HepG2 (cell line): ENCODE measurements around the gene FAM221A. TPM values are rescaled to one million over a fixed set of nuclear protein-coding genes. Genes with fewer than 3 reads are reported as not detected.

Source experiments
- POGZ ChIP-seq: sonication (generic); formaldehyde crosslinking; IDR thresholded peaks from 2 replicates; pipeline ENCODE4 v1.4.0; 2020; ENCODE audit warnings: mild to moderate bottlenecking, missing genetic modification reagents
- ZHX1 ChIP-seq: sonication (generic); formaldehyde crosslinking; IDR thresholded peaks from 2 replicates; pipeline ENCODE4 v1.8.1; 2022; ENCODE audit warnings: low read depth, mild to moderate bottlenecking, missing genetic modification reagents
- ZNF407 ChIP-seq: sonication (generic); formaldehyde crosslinking; IDR thresholded peaks from one replicate; pipeline ENCODE4 v1.5.1; 2020; ENCODE audit warnings: mild to moderate bottlenecking, missing genetic modification reagents; ENCODE audit errors: not compliant biosample characterization
- polyA plus RNA-seq, 8 experiments: library from polyadenylated mRNA; depleted of rRNA in 3 of 8; stranded (reverse) in 7 of 8; unstranded in 1 of 8; fragments of >200 nt; fragmentation: Illumina TruSeq in 4 of 8; extraction: Trizol in 4 of 8; gene quantifications; 2 replicates each; pipeline versions ENCODE4 v1.2.1 to v1.2.3, GENCODE V29; 2011 to 2016; ENCODE audit warnings: low read depth in 4 of 8, missing spikeins in 1 of 8, mixed read lengths in 1 of 8; ENCODE audit not compliant: insufficient read depth in 1 of 8
- total RNA-seq, 5 experiments: library from RNA; depleted of rRNA; stranded (reverse); fragments of >200 nt; fragmentation: Illumina TruSeq; extraction: Trizol; gene quantifications; 2 replicates each; pipeline ENCODE4 v1.2.3, GENCODE V29; 2016; ENCODE audit warnings: low read depth in 1 of 5

The FAM221A gene
- total and polyA plus RNA-seq, 2 of the 13 experiments (the other 11 are each of a cell fraction or from before 2014, with no cell fraction given) = 0.08 TPM; not detected in 1

GRCh38 chr7:23710000-23710399 is 30.0 kb downstream of the FAM221A start, which contains the start of gene STK31 (continued):
- TF ChIP-seq ZNF407 (CRISPR knock-in tag) (no peak), ZHX1 (peak; percentile 78; the same call in 1 of the 2 replicates), POGZ (CRISPR knock-in tag) (0 out of 2 replicates have a peak, but pooled peaks have one; percentile 27)
